HG02885 (cell line): ENCODE measurements around the gene LAMTOR4.
A peak's percentile ranks its signal among the peaks of the same experiment; 100 is the strongest.

Experiments used
- ATAC-seq: cut with Tn5 transposase; IDR thresholded peaks from one replicate; pipeline ENCODE4 v1.9.1; 2021; ENCODE audit warnings: mild to moderate bottlenecking; ENCODE audit not compliant: unreplicated experiment, poor library complexity

Gene LAMTOR4

DNA sequence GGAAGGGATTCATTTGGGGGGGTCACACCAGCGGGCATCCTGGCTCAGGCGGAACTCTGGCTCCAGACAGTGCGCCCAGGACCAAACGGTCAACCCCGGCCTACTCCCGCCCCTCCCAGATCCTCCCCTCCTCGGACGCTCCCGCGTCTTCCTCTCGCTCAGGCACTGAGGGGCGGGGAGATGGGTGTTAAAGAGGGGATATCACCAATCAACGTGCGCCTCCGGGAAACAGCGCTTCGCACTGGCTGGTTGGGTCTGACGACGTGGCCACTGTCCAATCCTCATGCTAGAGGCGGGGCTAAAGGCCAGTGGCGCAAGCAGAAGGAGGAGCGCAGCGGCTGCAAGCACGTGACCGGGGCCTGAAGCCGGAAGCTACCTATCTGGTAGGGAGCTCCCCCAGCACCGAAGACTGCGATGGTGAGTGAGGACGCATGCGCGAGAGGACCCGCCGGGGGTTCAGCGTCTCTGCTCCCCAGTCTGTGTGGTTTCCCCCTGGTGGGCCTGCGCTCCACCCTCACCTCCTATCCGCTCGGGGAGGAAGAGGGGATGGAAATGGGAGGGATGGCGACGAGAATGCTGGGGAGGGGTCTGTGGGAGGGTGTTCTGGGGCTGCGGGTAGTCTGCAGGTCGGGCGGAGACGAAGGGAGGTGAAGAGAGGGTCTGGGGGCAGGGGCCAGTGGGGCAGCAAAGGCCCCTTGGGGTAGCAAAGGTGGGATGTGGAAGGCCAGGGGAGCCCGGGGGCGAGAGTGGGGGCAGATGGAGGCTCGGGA lies at the start of gene LAMTOR4:
Gene LAMTOR4, plus strand, starts transcription at position 360 of the 770 bp plus-strand sequence. Its CDS starts 55 bp downstream, at position 415.
- peak; percentile 98 for ATAC-seq

DNA sequence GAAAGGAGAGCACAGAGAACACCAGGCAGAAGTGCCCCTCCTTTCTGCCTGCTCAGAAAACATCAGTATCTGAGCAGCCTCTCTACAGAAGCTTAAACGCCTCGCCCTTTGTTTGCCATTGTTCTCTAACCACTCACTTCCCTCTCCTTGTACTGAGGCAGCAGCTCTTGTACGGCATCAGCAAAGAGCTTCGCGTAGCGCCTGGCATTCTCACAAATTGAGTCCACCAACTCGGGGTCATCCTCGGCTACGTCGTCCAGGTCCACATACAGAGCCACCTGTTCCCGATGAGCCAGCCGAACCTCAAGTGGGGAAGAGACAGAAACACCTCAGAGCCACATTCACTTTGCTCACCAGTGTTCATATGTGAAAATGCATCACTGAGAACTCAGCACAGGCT lies 49.3 kb upstream of the LAMTOR4 start:
- no peak for ATAC-seq

DNA sequence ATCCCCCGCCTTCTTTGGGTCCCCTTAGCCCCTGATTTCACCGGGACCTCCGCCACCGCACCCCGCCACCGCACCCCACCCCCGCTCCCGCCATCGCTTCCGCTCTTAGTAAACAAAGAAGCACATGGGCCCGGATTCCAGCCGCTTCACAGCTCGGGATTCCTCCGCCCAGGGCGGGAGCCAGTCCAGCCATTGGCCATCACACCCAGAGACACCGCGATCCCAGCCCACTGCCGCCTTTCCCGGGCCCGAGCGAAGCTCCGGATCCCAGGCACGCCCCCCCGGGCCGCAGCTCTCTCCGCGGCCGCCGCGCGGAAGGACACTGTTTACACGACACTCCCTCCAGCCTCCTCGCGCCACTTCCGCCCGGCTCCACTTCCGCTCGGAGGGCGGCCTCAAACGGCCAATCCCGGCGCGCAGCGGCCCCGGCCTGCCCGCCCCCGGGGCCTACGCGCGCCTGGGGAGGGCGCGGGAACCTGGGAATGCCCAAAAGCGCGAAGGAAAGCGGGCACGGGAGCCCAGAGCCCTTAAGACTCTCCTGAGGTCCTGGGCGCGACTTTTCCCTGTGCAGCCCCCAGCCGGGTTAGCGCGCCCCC lies 48.2 kb upstream of the LAMTOR4 start:
- ATAC-seq: peak; percentile 72

DNA sequence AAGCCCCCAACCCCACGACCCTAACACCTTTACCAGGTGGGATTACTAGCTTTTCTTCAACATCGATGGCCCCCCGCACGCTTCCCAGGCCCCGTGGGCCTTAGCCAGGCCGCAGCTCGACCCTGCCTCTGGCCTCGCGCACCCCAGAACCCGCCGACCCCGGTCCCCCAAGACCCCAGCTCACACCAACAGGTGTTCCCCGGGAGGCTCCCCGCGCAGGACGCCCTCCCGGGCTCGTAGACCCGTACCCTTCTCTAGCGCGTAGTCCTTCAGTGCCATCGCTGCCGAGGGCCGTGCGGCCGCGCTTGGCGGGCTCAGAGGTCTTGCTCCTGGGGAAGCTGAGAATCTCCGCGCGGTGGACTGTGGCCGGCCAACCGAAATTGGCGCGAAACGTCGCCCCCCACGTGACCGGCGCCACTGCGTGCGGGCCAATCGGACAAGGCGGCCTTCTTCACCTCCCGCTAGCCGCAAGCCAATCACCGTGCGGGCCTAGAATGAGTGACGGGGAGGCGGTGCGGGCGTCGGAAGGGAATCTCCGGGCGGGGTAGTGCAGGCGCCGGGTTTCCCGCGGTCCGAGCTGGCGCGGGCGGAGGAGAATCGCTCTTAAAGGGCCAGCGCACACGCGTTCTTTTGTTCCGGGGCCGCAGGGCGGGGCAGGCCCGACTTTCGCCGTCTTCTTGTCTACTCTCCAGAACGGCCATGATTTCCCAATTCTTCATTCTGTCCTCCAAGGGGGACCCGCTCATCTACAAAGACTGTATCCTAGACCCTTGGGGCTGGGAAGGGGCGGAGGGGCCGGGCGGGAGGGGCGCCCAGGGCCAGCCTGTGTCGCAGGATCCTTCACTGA lies 47.5 kb upstream of the LAMTOR4 start, which contains the start of the genes AP4M1 and MCM7:
Gene AP4M1, plus strand, starts transcription at position 628 of the 847 bp plus-strand sequence. Its CDS starts 72 bp downstream, at position 700.
Gene MCM7, minus strand, starts transcription at position 382 of the 847 bp plus-strand sequence. Its CDS starts 103 bp downstream, at position 279.
- peak; percentile 87 for ATAC-seq

DNA sequence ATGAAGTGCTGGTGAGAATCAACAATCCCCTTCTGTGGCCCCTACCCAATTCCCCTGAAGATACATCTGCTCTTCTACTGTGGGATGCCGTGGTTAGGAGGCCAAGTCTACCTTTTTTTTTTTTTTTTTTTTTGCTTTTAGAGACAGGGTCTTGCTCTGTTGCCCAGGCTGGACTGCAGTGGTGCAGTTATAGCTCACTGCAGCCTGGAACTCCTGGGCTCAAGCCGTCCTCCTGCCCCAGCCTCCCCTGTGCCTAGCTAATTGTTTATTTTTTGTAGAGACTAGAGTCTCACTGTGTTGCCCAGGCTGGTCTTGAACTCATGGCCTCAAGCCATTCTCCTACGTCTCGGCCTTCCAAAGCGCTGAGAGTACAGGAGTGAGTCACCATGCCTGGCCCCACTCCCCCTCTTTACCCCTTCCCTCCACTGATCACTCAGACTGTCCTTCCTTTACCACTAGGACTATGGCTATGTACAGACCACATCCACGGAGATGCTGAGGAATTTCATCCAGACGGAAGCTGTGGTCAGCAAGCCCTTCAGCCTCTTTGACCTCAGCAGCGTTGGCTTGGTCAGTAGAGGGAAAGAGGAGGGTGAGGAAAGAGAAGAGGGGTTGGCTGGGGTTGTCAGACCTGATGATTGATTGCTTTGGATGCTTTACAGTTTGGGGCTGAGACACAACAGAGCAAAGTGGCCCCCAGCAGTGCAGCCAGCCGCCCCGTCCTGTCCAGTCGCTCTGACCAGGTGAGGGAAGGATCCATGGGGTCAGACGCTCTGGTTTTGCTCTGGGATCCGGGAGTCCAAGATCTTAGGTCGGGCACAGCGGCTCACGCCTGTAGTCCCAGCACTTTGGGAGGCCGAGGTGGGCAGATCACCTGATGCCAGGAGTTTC lies 45.5 kb upstream of the LAMTOR4 start:
- no peak for ATAC-seq

DNA sequence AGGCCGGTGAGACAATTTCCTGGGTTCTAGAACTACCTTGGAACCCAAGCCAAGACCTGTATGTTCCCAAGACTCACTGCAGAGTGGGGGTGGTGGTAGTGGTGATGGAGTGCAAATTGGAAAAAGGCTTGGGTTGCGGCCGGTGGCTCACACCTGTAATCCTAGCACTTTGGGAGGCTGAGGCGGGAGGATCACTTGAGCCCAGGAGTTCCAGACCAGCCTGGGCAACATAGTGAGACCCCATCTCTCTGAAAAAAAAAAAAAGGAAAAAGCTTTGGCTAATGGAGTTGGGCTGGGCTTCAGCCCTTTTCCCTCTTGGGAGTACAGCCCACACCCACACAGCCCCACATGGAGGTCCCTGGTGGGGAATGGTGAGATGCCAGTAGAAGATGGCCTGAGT lies 43.2 kb upstream of the LAMTOR4 start:
- ATAC-seq: no peak

DNA sequence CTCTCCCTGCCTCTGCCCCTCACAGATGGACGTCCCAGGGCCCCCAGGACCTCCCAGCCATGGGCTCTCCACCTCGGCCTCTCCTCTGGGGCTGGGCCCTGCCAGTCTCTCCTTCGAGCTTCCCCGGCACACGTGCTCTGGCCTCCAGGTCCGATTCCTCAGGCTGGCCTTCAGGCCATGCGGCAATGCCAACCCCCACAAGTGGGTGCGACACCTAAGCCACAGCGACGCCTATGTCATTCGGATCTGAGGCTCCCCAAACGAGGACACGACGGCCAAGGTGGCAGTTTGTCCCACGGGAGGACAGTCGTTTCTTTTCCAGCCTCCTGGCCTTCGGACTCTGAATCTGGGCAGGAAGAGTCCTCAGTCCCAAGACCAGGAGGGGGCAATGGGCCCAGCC lies 42.1 kb upstream of the LAMTOR4 start:
- ATAC-seq: no peak

DNA sequence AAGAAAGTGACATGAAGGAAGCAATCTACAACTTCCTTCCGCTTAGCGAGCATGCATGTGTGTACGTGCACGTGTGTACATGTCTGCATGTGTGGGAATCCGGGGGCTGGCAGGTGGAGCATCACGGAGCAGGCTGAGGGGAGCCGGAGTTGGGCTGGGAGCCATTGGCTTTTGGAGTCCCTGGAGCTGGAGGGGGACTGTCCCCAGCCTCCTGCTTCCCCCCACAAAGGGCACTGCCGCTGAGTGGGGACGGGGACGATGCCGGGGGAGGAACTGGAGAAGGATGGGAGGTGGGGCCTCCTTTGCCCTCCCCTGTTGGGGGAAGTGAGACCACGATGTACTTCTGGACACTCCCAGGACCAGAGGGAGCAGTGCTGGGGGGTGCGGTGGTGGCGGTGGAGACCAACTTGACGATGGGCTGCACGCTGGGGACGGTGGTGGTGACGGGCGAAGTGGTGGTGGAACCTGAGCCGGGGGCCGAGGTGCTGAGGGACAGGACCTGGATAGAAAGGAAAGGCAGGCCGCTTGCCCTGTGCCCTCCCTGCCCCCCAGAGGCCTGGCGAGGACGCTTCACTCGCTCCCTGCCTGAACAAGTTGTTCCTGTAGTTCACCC lies 41.5 kb upstream of the LAMTOR4 start:
- no peak for ATAC-seq

DNA sequence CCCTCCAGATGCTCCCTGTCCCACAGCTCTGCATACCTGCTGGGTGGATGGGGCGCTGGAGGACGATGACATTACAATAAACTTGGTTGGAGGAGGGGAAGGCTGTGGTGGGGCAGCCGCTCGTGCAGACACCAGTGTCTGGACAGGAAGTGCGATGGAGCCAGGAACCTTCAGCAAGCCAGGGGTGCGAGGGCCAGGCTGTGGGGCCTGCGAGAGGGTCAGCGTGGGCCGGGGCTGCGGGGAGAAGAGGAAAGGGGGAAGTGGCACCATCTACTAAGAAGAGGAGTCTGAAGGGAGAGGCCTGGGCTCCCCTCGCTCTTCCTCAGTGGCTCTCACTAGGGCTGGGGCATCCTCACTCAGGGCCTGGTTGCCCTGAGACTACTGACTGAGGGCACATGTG lies 40.8 kb upstream of the LAMTOR4 start:
- ATAC-seq: no peak

DNA sequence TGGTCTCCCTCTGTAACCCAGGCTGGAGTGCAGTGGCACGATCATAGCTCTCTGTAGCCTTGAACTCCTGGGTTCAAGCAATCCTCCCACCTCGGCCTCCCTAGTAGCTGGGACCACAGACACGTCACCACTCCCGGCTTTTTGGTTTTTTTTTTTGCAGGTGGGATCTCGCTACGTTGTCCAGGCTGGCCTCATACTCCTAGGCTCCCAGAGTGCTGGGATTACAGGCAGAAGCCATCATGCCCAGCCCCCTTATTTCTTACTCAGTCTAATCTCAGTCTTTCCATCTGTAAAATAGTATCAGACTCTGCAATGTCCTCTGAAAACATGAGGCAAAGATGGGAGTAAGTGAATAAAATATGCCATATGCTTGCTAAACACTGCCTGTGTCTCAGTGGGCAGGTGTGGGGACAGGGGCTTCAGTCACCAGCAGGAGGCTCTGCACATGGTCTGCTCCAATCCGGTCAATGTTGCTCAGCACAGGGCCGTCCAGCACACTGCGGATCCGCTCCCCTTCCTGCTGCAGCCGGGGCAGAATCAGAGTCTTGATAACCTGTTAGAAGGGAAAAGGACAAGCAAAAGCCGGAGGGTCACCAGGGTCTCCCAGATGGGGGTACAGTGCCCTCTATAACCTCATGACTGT lies 39.1 kb upstream of the LAMTOR4 start:
- ATAC-seq: no peak

DNA sequence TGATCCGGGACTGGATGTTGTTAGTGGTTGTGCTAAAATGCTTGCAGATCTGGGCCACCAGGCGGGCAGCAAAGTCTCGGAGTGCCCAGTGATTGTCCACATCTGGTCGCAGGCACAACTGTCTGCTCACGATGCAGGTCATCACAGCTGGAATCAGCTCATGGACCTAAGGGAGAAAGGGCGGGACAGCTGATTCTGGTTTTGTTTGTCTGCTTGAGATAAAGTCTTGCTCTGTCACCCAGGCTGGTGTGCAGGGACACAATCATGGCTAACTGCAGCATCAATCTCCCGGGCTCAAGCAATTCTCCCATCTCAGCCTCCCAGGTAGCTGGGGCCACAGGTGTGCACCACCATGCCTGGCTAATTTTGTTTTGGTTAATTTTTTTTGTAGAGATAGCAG lies 37.6 kb upstream of the LAMTOR4 start:
- ATAC-seq: no peak

DNA sequence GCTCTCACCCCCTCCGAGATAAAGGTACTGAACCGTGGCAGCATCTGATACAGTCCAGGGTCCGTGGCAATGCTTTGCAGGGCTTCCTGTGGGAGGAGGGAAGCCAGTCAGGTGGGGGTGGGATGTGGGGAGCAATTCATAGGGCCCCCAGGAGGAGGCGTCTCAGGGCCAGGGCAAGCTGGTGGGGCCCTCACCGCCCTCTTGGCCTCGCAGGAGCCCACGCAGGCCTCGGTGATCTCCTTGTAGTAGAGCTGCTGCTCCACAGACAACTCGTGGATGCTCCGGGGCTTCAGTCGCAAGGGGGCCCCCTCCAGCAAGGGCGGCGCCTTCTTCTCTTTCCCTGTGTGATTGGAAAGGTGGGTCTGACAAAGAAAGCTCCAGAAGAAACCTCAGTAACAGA lies 36.8 kb upstream of the LAMTOR4 start:
- ATAC-seq: no peak

DNA sequence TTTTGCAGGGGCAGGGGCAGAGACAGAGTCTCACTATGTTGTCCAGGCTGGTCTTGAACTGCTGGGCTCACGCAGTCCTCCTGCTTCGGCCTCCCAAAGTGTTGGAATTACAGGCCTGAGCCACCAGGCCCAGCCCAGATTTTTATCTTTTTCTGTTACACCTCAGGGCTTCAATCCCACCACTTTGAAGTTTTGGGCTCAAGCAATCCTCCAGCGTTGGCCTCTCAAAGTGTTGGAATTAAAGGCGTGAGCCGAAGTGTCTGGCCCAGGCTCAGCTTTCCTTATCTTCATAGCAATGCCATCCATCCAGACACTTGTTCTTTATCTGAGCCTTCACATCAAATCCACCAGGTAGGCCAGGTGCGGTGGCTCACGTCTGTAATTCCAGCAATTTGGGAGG lies 33.7 kb upstream of the LAMTOR4 start:
- ATAC-seq: no peak

DNA sequence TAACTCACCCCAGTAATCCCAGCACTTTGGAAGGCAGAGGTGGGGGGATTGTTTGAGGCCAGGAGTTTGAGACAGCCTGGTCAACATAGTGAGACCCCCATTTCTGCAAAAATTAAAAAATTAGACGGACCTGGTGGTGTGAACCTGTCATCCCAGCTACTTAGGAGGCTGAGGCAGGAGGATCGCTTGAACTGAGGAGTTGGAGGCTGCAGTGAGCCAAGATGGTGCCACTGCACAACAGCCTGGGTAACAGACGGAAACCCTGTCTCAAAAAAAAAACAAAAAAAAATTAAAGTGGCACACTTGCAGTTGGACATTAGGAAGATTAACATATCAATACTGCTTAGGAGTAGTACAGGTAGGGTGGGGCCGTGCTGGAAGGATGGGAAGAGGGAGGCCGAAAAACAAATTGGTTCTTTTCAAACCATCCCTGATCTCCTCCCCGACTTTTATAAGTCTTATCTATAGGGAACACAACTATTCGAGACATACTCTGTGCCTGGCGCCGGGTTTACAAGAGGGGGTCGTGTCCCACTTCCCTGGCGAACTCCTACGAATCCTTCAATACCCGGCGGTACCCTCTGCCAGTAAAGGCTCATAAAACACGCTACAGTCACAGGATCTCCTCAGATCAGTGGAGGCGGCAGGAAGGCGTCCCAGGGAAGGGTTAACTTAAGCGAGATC lies 30.2 kb upstream of the LAMTOR4 start:
- no peak for ATAC-seq

DNA sequence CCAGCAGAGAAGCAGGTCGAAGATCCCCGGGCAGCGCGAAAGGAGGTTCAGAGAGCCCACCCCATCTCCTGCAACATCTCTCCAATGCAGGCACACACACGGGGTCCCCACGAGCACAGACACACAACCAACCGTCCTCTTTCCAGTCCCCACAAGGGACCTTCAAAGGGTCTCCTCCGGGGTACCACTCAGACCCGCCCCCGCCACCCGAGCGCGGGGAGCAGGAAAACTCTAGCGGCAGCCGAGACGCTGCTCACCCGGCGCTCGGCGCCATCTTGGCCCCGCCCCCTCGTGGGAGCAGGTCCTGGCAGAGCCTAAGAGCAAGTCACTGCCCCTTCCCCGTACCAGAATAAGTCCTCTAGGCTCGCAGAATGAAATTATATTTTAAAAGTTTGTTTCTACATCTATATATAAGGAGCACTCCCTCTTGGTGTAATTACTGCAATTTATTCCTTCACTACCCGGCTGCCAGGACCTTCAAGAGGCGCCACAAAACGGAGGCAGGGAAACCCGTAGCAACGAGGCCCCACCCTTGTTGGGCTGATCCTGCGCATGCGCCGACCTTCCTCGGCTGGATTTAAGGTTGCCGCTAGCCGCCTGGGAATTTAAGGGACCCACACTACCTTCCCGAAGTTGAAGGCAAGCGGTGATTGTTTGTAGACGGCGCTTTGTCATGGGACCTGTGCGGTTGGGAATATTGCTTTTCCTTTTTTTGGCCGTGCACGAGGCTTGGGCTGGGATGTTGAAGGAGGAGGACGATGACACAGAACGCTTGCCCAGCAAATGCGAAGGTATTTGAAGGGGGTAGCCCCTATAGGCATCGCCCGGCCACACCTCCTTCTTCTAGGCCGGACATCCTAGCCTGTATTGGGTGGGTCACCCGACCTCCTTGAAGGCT lies 29.4 kb upstream of the LAMTOR4 start, which contains the start of the genes CNPY4 and TAF6:
Gene CNPY4, plus strand, starts transcription at position 563 of the 898 bp plus-strand sequence. Its CDS starts 111 bp downstream, at position 674.
Gene TAF6, minus strand, starts transcription at position 287 of the 898 bp plus-strand sequence. CDS start 5,149 bp downstream, outside the sequence.
- ATAC-seq: peak; percentile 78

DNA sequence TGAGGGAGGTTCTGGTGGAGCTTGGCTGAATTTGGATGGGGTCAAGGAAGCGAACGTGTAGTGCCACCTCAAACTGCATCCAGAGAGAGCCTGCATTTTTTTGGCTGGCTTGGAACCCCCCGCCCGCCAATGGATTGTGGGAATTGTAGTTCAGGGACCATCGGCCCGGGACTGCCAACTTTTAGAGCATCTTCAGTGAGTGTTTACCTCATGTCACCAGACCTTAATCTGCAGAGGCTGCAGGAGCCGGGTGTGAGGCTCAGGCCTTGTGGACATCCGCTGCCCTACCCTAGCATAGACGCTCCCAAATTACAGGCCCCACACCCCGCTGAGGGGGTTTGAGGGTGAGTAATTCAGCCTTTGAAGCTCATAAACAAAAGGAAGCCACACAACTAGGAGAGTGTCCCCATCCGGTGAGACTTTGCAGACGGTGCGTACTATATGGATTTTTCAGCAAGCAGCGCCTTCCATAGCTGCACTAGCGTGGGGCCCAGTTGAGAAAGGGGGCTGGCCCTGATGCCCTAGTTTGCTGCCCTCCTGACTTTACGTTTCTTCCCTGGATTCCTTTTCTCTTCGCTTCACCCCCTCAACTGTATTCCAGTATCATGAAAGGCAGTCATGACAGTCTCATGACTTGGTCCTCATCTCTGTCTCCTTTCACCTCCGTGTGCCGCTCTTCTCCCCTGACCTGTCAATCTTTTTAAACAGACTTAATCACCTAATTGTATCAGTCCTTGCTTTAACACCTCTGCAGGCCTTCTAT lies 28.6 kb upstream of the LAMTOR4 start:
- ATAC-seq: peak; percentile 27

DNA sequence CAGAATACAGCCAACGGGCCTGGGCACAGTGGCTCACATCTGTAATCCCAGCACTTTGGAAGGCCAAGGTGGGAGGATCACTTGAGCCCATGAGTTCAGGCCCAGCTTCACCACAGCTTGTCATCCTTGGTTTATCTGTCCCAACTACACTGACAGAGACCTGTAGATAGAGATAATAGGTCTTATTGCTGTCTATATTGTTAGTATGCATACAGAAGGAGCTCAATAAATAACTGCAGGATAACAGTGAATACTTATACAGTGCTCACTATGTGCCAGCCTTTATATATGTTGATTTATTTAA lies 28.0 kb upstream of the LAMTOR4 start:
- no peak for ATAC-seq
